Suprapubic skin (tissue), 3 donors: ENCODE measurements around the gene MICAL2.

Experiments
- POLR2AphosphoS5 ChIP-seq, 3 donors: sonication (generic); formaldehyde crosslinking; IDR thresholded peaks; one replicate each; pipeline ENCODE4 v1.6.1; 2017; ENCODE audit warnings: antibody characterized with exemption in 3 of 3
- TF ChIP-seq, protein P1 (sequence below), 2 donors: fragments of 200-600 bp in 1 of 2; fragments of 450-650 bp in 1 of 2; sonication (generic) in 1 of 2; IDR thresholded peaks; one replicate each; pipeline ENCODE4 v1.5.1; 2016 to 2019; ENCODE audit warnings: antibody characterized with exemption in 2 of 2, mild to moderate bottlenecking in 1 of 2, moderate library complexity in 1 of 2

- TF ChIP-seq, protein P1, sequence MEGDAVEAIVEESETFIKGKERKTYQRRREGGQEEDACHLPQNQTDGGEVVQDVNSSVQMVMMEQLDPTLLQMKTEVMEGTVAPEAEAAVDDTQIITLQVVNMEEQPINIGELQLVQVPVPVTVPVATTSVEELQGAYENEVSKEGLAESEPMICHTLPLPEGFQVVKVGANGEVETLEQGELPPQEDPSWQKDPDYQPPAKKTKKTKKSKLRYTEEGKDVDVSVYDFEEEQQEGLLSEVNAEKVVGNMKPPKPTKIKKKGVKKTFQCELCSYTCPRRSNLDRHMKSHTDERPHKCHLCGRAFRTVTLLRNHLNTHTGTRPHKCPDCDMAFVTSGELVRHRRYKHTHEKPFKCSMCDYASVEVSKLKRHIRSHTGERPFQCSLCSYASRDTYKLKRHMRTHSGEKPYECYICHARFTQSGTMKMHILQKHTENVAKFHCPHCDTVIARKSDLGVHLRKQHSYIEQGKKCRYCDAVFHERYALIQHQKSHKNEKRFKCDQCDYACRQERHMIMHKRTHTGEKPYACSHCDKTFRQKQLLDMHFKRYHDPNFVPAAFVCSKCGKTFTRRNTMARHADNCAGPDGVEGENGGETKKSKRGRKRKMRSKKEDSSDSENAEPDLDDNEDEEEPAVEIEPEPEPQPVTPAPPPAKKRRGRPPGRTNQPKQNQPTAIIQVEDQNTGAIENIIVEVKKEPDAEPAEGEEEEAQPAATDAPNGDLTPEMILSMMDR (IDR thresholded peaks at IDR 0.05), result no peak
- no peak for TF ChIP-seq POLR2AphosphoS5 (IDR thresholded peaks at IDR 0.05)
Measured at GRCh38 chr11:12270215-12270797, 159.9 kb downstream of the MICAL2 start.
